ENCODE measurements around the gene SKA2. TPM values are rescaled to one million over a fixed set of nuclear protein-coding genes. Genes with fewer than 3 reads are reported as not detected.
A peak's percentile ranks its signal among the peaks of the same experiment; 100 is the strongest.

The SKA2 gene
- total and polyA plus RNA-seq, 10 of the 15 experiments (the other 5 are each of a cell fraction or from before 2014, with no cell fraction given): 40.3 to 137 (median 112) TPM

DNA sequence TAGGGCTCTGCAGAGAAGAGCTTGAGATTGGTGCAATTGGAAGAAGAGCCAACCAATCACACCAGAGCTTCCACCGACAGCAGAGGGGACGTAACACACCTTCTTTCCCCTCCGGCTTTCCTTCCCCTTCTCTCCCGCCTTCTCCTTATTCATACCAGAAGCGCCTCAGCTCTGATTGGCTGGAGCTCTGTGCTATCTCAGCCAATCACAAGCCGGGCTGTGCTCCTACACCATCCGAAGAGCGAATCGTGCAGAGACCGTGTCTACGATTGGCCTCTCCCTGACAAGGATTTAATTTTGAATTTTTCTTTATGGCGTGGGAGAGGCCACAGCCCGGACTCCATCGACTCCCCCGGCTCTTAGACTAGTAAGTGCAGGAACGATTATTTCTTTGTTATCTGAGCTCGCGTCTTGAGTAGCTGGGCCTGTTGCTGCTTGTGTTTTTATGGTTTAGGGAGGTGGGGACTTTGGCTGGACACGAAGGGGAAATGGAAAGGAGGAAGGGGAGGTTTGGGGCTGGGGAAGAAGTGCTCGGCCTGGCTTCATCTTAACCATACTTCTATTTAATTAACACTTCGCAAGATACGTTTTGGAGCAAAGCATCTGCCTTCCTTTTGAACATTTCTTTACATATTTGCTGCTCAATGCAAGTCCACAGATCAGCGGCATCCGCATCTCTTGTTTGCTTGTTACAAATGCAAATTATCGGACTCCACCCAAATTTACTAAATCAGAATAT, 622 bp upstream of the SKA2 start, which contains the start of gene PRR11 (continued):
- TF ChIP-seq, protein P1, sequence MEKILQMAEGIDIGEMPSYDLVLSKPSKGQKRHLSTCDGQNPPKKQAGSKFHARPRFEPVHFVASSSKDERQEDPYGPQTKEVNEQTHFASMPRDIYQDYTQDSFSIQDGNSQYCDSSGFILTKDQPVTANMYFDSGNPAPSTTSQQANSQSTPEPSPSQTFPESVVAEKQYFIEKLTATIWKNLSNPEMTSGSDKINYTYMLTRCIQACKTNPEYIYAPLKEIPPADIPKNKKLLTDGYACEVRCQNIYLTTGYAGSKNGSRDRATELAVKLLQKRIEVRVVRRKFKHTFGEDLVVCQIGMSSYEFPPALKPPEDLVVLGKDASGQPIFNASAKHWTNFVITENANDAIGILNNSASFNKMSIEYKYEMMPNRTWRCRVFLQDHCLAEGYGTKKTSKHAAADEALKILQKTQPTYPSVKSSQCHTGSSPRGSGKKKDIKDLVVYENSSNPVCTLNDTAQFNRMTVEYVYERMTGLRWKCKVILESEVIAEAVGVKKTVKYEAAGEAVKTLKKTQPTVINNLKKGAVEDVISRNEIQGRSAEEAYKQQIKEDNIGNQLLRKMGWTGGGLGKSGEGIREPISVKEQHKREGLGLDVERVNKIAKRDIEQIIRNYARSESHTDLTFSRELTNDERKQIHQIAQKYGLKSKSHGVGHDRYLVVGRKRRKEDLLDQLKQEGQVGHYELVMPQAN (conservative IDR thresholded peaks at IDR 0.05): peak; percentile 99
- TF ChIP-seq CREM (IDR thresholded peaks at IDR 0.05; ENCODE audit: low read depth): peak; percentile 76
- peak; percentile 60 for TF ChIP-seq FOS (IDR thresholded peaks at IDR 0.05; ENCODE audit: borderline replicate concordance, extremely low read depth, insufficient read length)

DNA sequence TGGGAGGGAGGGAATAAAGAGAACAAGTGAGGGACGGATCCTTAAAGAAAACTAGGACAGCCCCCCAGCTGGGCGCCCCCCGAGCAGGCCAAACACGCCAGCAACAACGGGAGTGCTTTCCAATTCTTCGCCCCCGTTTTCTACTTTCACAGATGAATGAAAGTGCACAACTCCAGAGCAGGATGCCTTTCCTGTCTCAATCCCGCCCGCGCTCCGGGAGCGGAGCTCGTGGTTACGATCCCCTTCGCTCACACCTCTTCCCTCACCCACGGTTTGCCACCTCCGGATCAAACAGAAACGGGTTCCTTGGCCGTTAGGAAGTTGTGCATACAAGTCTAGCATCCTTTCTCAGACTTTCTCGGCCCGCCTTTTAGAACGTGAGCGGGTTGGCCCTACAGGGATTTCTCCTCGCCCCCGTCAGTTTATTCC, 680 bp downstream of the SKA2 start:
- H3K79me2 ChIP-seq (ENCODE audit: control insufficient read depth, insufficient read depth, low read length): peaks cover 91% of the 10 kb centered on the region
- ChIA-PET RAD21 (ENCODE audit: unreplicated experiment) (no interaction called here), POLR2A (interaction anchor here (0.6 to 1.5 kb wide), 10 partner anchors 8 to 749 kb away, joined by 3 to 7 read pairs (median 5); partner anchors contain the start of gene TRIM37), CTCF (no interaction called here), SMC1A (ENCODE audit: uncharacterized antibody, unreplicated experiment) (interaction anchor here (0.7 to 1.6 kb wide), 4 partner anchors 8 to 74 kb away, joined by 3 to 10 read pairs (median 6); partner anchors contain the start of gene TRIM37)
- no peaks in the 10 kb centered on the region for H4K20me1 ChIP-seq (ENCODE audit: control insufficient read depth, insufficient read depth)
- no peak for DNase-seq (ENCODE audit: low read depth, low spot score)
- no peaks in the 10 kb centered on the region for H3K36me3 ChIP-seq (ENCODE audit: control insufficient read depth in 2 of 2, insufficient read depth in 2 of 2, low read length in 1 of 2)
- peak overlapping the region; percentile 92 for H3K27ac ChIP-seq (ENCODE audit: control insufficient read depth, insufficient read depth)
- peaks cover 13% of the 10 kb centered on the region for H3K4me1 ChIP-seq (ENCODE audit: control insufficient read depth, insufficient read depth, low read length)
- 0% methylated on average over 25 of the region's 25 CpGs for WGBS (ENCODE audit: insufficient coverage, insufficient replicate concordance, low lambda C conversion rate, missing lambda C conversion rate)
- FAIRE-seq: no peak
- H3K9me3 ChIP-seq (replicated peaks; ENCODE audit: control insufficient read depth, insufficient read depth, low read length): no peaks in the 10 kb centered on the region
- peak overlapping the region; percentile 94 for H2AFZ ChIP-seq (ENCODE audit: control insufficient read depth, low read depth, low read length)
- BruUV-seq (replicated peaks): no TSS peak
- in situ Hi-C loops (cut with MboI): no loop called here
- H3K4me2 ChIP-seq (ENCODE audit: control insufficient read depth, insufficient read depth): peak overlapping the region; percentile 34
- peak overlapping the region; percentile 96 for H3K9ac ChIP-seq (ENCODE audit: control insufficient read depth, insufficient read depth, low read length)
- intact Hi-C loops (cut with micrococcal nuclease; ENCODE audit: unreplicated experiment): loop anchor here (2.0 kb wide), 1 partner anchor 48 kb away; the partner anchor contains the start of gene TRIM37
- H3K4me3 ChIP-seq: peak overlapping the region; percentile 88
- ATAC-seq: no peak
- H3K27me3 ChIP-seq (replicated peaks in 1 of 2; ENCODE audit: control insufficient read depth in 2 of 2, insufficient read depth in 2 of 2, low read length in 1 of 2): no peaks in the 10 kb centered on the region
- TF ChIP-seq ASH2L (IDR thresholded peaks at IDR 0.05; ENCODE audit: borderline replicate concordance, low read depth): 0 out of 2 replicates have a peak, but pooled peaks have one; percentile 54
- TF ChIP-seq, protein P2, sequence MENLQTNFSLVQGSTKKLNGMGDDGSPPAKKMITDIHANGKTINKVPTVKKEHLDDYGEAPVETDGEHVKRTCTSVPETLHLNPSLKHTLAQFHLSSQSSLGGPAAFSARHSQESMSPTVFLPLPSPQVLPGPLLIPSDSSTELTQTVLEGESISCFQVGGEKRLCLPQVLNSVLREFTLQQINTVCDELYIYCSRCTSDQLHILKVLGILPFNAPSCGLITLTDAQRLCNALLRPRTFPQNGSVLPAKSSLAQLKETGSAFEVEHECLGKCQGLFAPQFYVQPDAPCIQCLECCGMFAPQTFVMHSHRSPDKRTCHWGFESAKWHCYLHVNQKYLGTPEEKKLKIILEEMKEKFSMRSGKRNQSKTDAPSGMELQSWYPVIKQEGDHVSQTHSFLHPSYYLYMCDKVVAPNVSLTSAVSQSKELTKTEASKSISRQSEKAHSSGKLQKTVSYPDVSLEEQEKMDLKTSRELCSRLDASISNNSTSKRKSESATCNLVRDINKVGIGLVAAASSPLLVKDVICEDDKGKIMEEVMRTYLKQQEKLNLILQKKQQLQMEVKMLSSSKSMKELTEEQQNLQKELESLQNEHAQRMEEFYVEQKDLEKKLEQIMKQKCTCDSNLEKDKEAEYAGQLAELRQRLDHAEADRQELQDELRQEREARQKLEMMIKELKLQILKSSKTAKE (IDR thresholded peaks at IDR 0.05; ENCODE audit: low read depth, poor library complexity, severe bottlenecking): no peak
- no peak for TF ChIP-seq RFX5 (IDR thresholded peaks at IDR 0.05; ENCODE audit: low read depth, low read length)
- TF ChIP-seq TAF1 (IDR thresholded peaks at IDR 0.05; ENCODE audit: borderline replicate concordance, low read depth, low read length): peak; percentile 12; the same call in 1 of the 2 replicates
- no peak for TF ChIP-seq CBX5 (IDR thresholded peaks at IDR 0.05; ENCODE audit: low read depth)
- TF ChIP-seq BHLHE40 (IDR thresholded peaks at IDR 0.05; ENCODE audit: borderline replicate concordance in 1 of 2, low read depth in 2 of 2, low read length in 1 of 2): peak in 1 of 2 experiments; percentile 13; a peak in 1 of 4 replicates
- TF ChIP-seq RB1 (IDR thresholded peaks at IDR 0.05; ENCODE audit: borderline replicate concordance): no peak
- TF ChIP-seq SRF (IDR thresholded peaks at IDR 0.05; ENCODE audit: low read depth in 2 of 2, low read length in 2 of 2): no peak
- no peak for TF ChIP-seq DPF2 (IDR thresholded peaks at IDR 0.05)
- no peak for TF ChIP-seq TCF12 (IDR thresholded peaks at IDR 0.05; ENCODE audit: low read depth, low read length)
- TF ChIP-seq ZNF217 (IDR thresholded peaks at IDR 0.05): no peak
- TF ChIP-seq PML (IDR thresholded peaks at IDR 0.05; ENCODE audit: low read length): no peak
- no peak for TF ChIP-seq NFYA (IDR thresholded peaks at IDR 0.05; ENCODE audit: borderline replicate concordance, low read depth, low read length)
- no peak for TF ChIP-seq SMAD5 (IDR thresholded peaks at IDR 0.05; ENCODE audit: low read depth)
- 0 out of 2 replicates have a peak, but pooled peaks have one; percentile 7 for TF ChIP-seq CREM (IDR thresholded peaks at IDR 0.05; ENCODE audit: low read depth)
- TF ChIP-seq SIN3A (IDR thresholded peaks at IDR 0.05; ENCODE audit: low read depth, low read length): no peak
- TF ChIP-seq IKZF1 (conservative IDR thresholded peaks at IDR 0.05): peak; percentile 32; the same call in 1 of the 2 replicates
